Gastroesophageal sphincter (tissue), 3 donors: ENCODE data around the gene CADM2.

ENCODE experiments used
- POLR2A ChIP-seq, 2 donors: fragments of 450-650 bp; IDR thresholded peaks; one replicate each; pipeline ENCODE4 v1.6.1; 2017; ENCODE audit warnings: antibody characterized with exemption in 2 of 2, mild to moderate bottlenecking in 2 of 2, moderate library complexity in 1 of 2
- POLR2AphosphoS5 ChIP-seq: sonication (generic); formaldehyde crosslinking; IDR thresholded peaks from one replicate; pipeline ENCODE4 v1.6.1; 2017; ENCODE audit warnings: antibody characterized with exemption
- TF ChIP-seq, protein P1 (sequence below), 4 experiments: fragments of 200-600 bp in 2 of 4; fragments of 450-650 bp in 2 of 4; sonication (generic) in 1 of 4; IDR thresholded peaks; one replicate each; pipeline ENCODE4 v1.5.1; 2017 to 2019; ENCODE audit warnings: antibody characterized with exemption in 4 of 4, mild to moderate bottlenecking in 2 of 4, moderate library complexity in 2 of 4

- TF ChIP-seq, protein P1, sequence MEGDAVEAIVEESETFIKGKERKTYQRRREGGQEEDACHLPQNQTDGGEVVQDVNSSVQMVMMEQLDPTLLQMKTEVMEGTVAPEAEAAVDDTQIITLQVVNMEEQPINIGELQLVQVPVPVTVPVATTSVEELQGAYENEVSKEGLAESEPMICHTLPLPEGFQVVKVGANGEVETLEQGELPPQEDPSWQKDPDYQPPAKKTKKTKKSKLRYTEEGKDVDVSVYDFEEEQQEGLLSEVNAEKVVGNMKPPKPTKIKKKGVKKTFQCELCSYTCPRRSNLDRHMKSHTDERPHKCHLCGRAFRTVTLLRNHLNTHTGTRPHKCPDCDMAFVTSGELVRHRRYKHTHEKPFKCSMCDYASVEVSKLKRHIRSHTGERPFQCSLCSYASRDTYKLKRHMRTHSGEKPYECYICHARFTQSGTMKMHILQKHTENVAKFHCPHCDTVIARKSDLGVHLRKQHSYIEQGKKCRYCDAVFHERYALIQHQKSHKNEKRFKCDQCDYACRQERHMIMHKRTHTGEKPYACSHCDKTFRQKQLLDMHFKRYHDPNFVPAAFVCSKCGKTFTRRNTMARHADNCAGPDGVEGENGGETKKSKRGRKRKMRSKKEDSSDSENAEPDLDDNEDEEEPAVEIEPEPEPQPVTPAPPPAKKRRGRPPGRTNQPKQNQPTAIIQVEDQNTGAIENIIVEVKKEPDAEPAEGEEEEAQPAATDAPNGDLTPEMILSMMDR (IDR thresholded peaks at IDR 0.05), result no peak
- TF ChIP-seq POLR2A (IDR thresholded peaks at IDR 0.05) (no peak), POLR2AphosphoS5 (no peak)
Observed at GRCh38 chr3:85539232-85539631, 580.4 kb downstream of the CADM2 start.
